H9 (cell line): ENCODE measurements around the gene ELAPOR2. TPM values are rescaled to one million over a fixed set of nuclear protein-coding genes. Genes with fewer than 3 reads are reported as not detected.

Experiments used
- DNase-seq: peaks from one replicate; pipeline ENCODE4 v3.0.0-alpha.2; 2017
- H2AFZ ChIP-seq: one replicate; pipeline ENCODE4 v1.6.1; 2013; ENCODE audit warnings: mild to moderate bottlenecking, low read length, control low read depth, moderate library complexity
- H2AK5ac ChIP-seq: 2 replicates; pipeline ENCODE4 v1.6.1; 2013; ENCODE audit warnings: low read length, control low read depth, mixed read lengths; ENCODE audit not compliant: insufficient read length
- H2BK120ac ChIP-seq: one replicate; pipeline ENCODE4 v1.6.1; 2013; ENCODE audit warnings: low read depth, mild to moderate bottlenecking, low read length, control low read depth, inconsistent platforms; ENCODE audit not compliant: poor library complexity, severe bottlenecking
- H2BK12ac ChIP-seq: 2 replicates; pipeline ENCODE4 v1.6.1; 2013; ENCODE audit warnings: low read length, control low read depth, mixed read lengths, low read depth; ENCODE audit not compliant: insufficient read length
- H2BK15ac ChIP-seq: 2 replicates; pipeline ENCODE4 v1.6.1; 2013; ENCODE audit warnings: low read depth, low read length, control low read depth
- H2BK20ac ChIP-seq: one replicate; pipeline ENCODE4 v1.6.1; 2013; ENCODE audit warnings: low read depth, mild to moderate bottlenecking, low read length, control low read depth, inconsistent platforms; ENCODE audit not compliant: poor library complexity, severe bottlenecking
- H2BK5ac ChIP-seq: 2 replicates; pipeline ENCODE4 v1.6.1; 2013; ENCODE audit warnings: low read length, control low read depth, mixed read lengths; ENCODE audit not compliant: insufficient read length
- H3K14ac ChIP-seq: 2 replicates; pipeline ENCODE4 v1.6.1; 2013; ENCODE audit warnings: low read length, control low read depth; ENCODE audit not compliant: insufficient read depth
- H3K18ac ChIP-seq: 2 replicates; pipeline ENCODE4 v1.6.1; 2013; ENCODE audit warnings: low read depth, mild to moderate bottlenecking, mixed read lengths, low read length, control low read depth; ENCODE audit not compliant: insufficient read length
- H3K23ac ChIP-seq: 2 replicates; pipeline ENCODE4 v1.6.1; 2013; ENCODE audit warnings: low read length, control low read depth, mixed read lengths, low read depth; ENCODE audit not compliant: insufficient read length
- H3K23me2 ChIP-seq: 2 replicates; pipeline ENCODE4 v1.6.1; 2013; ENCODE audit warnings: low read depth, mild to moderate bottlenecking, mixed read lengths, low read length, control low read depth; ENCODE audit not compliant: insufficient read length, poor library complexity, severe bottlenecking
- H3K27ac ChIP-seq: 2 replicates; pipeline ENCODE4 v1.5.1; 2013; ENCODE audit warnings: low read length, control low read depth, mixed read lengths, low read depth; ENCODE audit not compliant: insufficient read length
- H3K27me3 ChIP-seq: 2 replicates; pipeline ENCODE4 v1.6.1; 2013; ENCODE audit warnings: low read length, control low read depth, inconsistent platforms; ENCODE audit not compliant: insufficient read depth
- H3K4ac ChIP-seq: 2 replicates; pipeline ENCODE4 v1.6.1; 2013; ENCODE audit warnings: low read depth, mild to moderate bottlenecking, control low read depth, inconsistent platforms, low read length, moderate library complexity
- H3K4me1 ChIP-seq: 2 replicates; pipeline ENCODE4 v1.6.1; 2013; ENCODE audit warnings: low read length, control low read depth, inconsistent platforms; ENCODE audit not compliant: insufficient read depth
- H3K4me2 ChIP-seq: 2 replicates; pipeline ENCODE4 v1.6.1; 2013; ENCODE audit warnings: low read length, control low read depth, mixed read lengths; ENCODE audit not compliant: insufficient read length, insufficient read depth
- H3K56ac ChIP-seq: 2 replicates; pipeline ENCODE4 v1.6.1; 2013; ENCODE audit warnings: low read depth, mild to moderate bottlenecking, mixed read lengths, low read length, control low read depth; ENCODE audit not compliant: insufficient read length
- H3K79me1 ChIP-seq: 2 replicates; pipeline ENCODE4 v1.6.1; 2013; ENCODE audit warnings: low read depth, mild to moderate bottlenecking, moderate library complexity, low read length, control low read depth, inconsistent platforms; ENCODE audit not compliant: insufficient read depth, poor library complexity, severe bottlenecking
- H3K79me2 ChIP-seq: 2 replicates; pipeline ENCODE4 v1.6.1; 2013; ENCODE audit warnings: low read length, control low read depth, inconsistent platforms; ENCODE audit not compliant: insufficient read depth
- H3K9ac ChIP-seq: 2 replicates; pipeline ENCODE4 v1.6.1; 2013; ENCODE audit warnings: low read length, control low read depth, mixed read lengths; ENCODE audit not compliant: insufficient read length; ENCODE audit errors: extremely low read depth
- H3K9me3 ChIP-seq: one replicate; pipeline ENCODE4 v1.6.1; 2013; ENCODE audit warnings: low read depth, low read length, inconsistent platforms; ENCODE audit not compliant: control insufficient read depth
- H3T11ph ChIP-seq: one replicate; pipeline ENCODE4 v1.6.1; 2013; ENCODE audit warnings: mild to moderate bottlenecking, low read length, control low read depth, inconsistent platforms
- H4K20me1 ChIP-seq: one replicate; pipeline ENCODE4 v1.6.1; 2013; ENCODE audit not compliant: control insufficient read depth, insufficient read length, insufficient read depth
- H4K5ac ChIP-seq: 2 replicates; pipeline ENCODE4 v1.6.1; 2013; ENCODE audit warnings: low read depth, mild to moderate bottlenecking, mixed read lengths, low read length, control low read depth; ENCODE audit not compliant: insufficient read length
- H4K8ac ChIP-seq: replicated peaks from 2 replicates; pipeline ENCODE4 v1.6.1; 2013; ENCODE audit warnings: low read length, control low read depth, mixed read lengths, low read depth; ENCODE audit not compliant: insufficient read length
- H4K91ac ChIP-seq: 2 replicates; pipeline ENCODE4 v1.6.1; 2013; ENCODE audit warnings: low read depth, mild to moderate bottlenecking, moderate library complexity, mixed read lengths, low read length, control low read depth; ENCODE audit not compliant: insufficient read length
- H3K27ac Mint-ChIP-seq, 3 experiments: 2 replicates in 2 of 3; 3 replicates in 1 of 3; pipeline ENCODE4 v1.8.0; 2020 to 2021; ENCODE audit warnings: mixed read lengths in 3 of 3, mild to moderate bottlenecking in 1 of 3, moderate library complexity in 1 of 3
- H3K27me3 Mint-ChIP-seq: 2 replicates; pipeline ENCODE4 v1.8.0; 2021; ENCODE audit warnings: low read depth, mild to moderate bottlenecking, moderate library complexity, mixed read lengths
- H3K36me3 Mint-ChIP-seq, 3 experiments: 2 replicates in 2 of 3; 3 replicates in 1 of 3; pipeline ENCODE4 v1.8.0; 2020 to 2021; ENCODE audit warnings: low read depth in 3 of 3, mixed read lengths in 3 of 3; ENCODE audit not compliant: insufficient read depth in 1 of 3
- H3K4me1 Mint-ChIP-seq, 2 experiments: 2 replicates each; pipeline ENCODE4 v1.8.0; 2020; ENCODE audit warnings: mixed read lengths in 2 of 2
- H3K4me3 Mint-ChIP-seq, 2 experiments: 2 replicates in 1 of 2; 3 replicates in 1 of 2; pipeline ENCODE4 v1.8.0; 2020 to 2021; ENCODE audit warnings: mild to moderate bottlenecking in 2 of 2, mixed read lengths in 2 of 2, moderate library complexity in 1 of 2
- H3K9me3 Mint-ChIP-seq, 2 experiments: 2 replicates in 1 of 2; 3 replicates in 1 of 2; pipeline ENCODE4 v1.8.0; 2020; ENCODE audit warnings: mild to moderate bottlenecking in 2 of 2, mixed read lengths in 2 of 2, moderate library complexity in 1 of 2
- CTCF ChIP-seq: fragments of 200-600 bp; sonication (generic); conservative IDR thresholded peaks from 3 replicates; pipeline ENCODE4 v1.8.0; 2021; ENCODE audit warnings: antibody characterized with exemption, mild to moderate bottlenecking
- WGBS: extraction: QIAGEN DNeasy Blood & Tissue Kit; methylation state at CpG from one replicate; pipeline ENCODE4 v1.1.7; 2013; ENCODE audit warnings: missing lambda C conversion rate, low lambda C conversion rate, mixed read lengths; ENCODE audit not compliant: insufficient read length; ENCODE audit errors: extremely low coverage; 5-methylcytosine and 5-hydroxymethylcytosine counted together
- total RNA-seq: library from RNA; stranded (reverse); gene quantifications from 2 replicates; pipeline ENCODE4 v1.2.1, GENCODE V29; 2021

Gene ELAPOR2
- total RNA-seq, 1 experiment from 2014 or later = 36.8 TPM

- Histone ChIP-seq H3K14ac (no peak overlapping the region), H3T11ph (no peak overlapping the region), H3K4me1 (peaks cover 2% of the 10 kb centered on the region; the same call in 1 of the 2 replicates), H2BK12ac (no peak overlapping the region), H4K20me1 (no peaks in the 10 kb centered on the region), H2BK20ac (no peak overlapping the region), H3K23ac (no peak overlapping the region), H3K27me3 (no peaks in the 10 kb centered on the region), H3K9ac (no peak overlapping the region), H3K9me3 (no peaks in the 10 kb centered on the region), H3K56ac (no peak overlapping the region), H2AK5ac (no peak overlapping the region), H3K23me2 (no peaks in the 10 kb centered on the region), H3K79me2 (peaks cover 19% of the 10 kb centered on the region; the same call in 1 of the 2 replicates), H3K79me1 (peaks cover 2% of the 10 kb centered on the region), H2BK120ac (no peak overlapping the region), H2AFZ (no peak overlapping the region), H3K27ac (no peak overlapping the region), H2BK15ac (no peak overlapping the region), H3K18ac (no peak overlapping the region), H4K8ac (no peak overlapping the region), H4K91ac (no peak overlapping the region), H4K5ac (no peak overlapping the region), H2BK5ac (no peak overlapping the region), H3K4me2 (no peak overlapping the region), H3K4ac (no peak overlapping the region)
- H3K4me3 Mint-ChIP-seq = no peak overlapping the region
- no peak overlapping the region for H3K27ac Mint-ChIP-seq
- peaks cover 0 to 5% of the 10 kb centered on the region in 2 experiments; a peak in 1 of 4 replicates for H3K4me1 Mint-ChIP-seq
- no peaks in the 10 kb centered on the region for H3K27me3 Mint-ChIP-seq
- whole genome bisulfite sequencing = no CpG with 5 or more reads among the region's 1 CpG
- TF ChIP-seq CTCF = no peak
- H3K9me3 Mint-ChIP-seq = peaks cover 0 to 2% of the 10 kb centered on the region in 2 experiments; a peak in 1 of 5 replicates
- peaks cover 6 to 12% (median 10%) of the 10 kb centered on the region in 3 experiments; a peak in 6 of 7 replicates for H3K36me3 Mint-ChIP-seq
- no peak for DNase-seq
Observed at GRCh38 chr7:87029078-87029477, 30.4 kb downstream of the ELAPOR2 start.
